WTC11 (cell line): ENCODE results near the gene LPGAT1.

Source experiments
- ATF1 ChIP-seq: sonication (generic); formaldehyde crosslinking; IDR thresholded peaks from 2 replicates; pipeline ENCODE4 v1.8.1; 2023; ENCODE audit warnings: mild to moderate bottlenecking, moderate library complexity, missing genetic modification reagents
- CBFB ChIP-seq: sonication (generic); formaldehyde crosslinking; IDR thresholded peaks from 2 replicates; pipeline ENCODE4 v1.8.1; 2022; ENCODE audit warnings: mild to moderate bottlenecking, low read depth, missing genetic modification reagents
- GABPB1 ChIP-seq: sonication (generic); formaldehyde crosslinking; IDR thresholded peaks from 2 replicates; pipeline ENCODE4 v1.8.1; 2023; ENCODE audit warnings: mild to moderate bottlenecking, missing genetic modification reagents
- MXD4 ChIP-seq: fragments of 250-450 bp; sonication (Bioruptor Pico); IDR thresholded peaks from 2 replicates; pipeline ENCODE4 v1.8.0; 2021; ENCODE audit warnings: mild to moderate bottlenecking, moderate library complexity, borderline replicate concordance
- TEAD4 ChIP-seq: sonication (generic); formaldehyde crosslinking; IDR thresholded peaks from 2 replicates; pipeline ENCODE4 v1.8.0; 2022; ENCODE audit warnings: mild to moderate bottlenecking, missing genetic modification reagents
- TP53 ChIP-seq: sonication (generic); formaldehyde crosslinking; IDR thresholded peaks from 2 replicates; pipeline ENCODE4 v1.8.1; 2023; ENCODE audit warnings: mild to moderate bottlenecking, missing genetic modification reagents
- TF ChIP-seq, protein P1 (sequence below): fragments of 200-600 bp; IDR thresholded peaks from 2 replicates; pipeline ENCODE4 v1.8.0; 2022; ENCODE audit warnings: antibody characterized with exemption
- TF ChIP-seq, protein P2 (sequence below): sonication (generic); formaldehyde crosslinking; IDR thresholded peaks from 2 replicates; pipeline ENCODE4 v1.8.1; 2023; ENCODE audit warnings: mild to moderate bottlenecking, missing genetic modification reagents, moderate library complexity
- TF ChIP-seq, protein P3 (sequence below): sonication (generic); formaldehyde crosslinking; IDR thresholded peaks from 2 replicates; pipeline ENCODE4 v1.8.0; 2022; ENCODE audit warnings: mild to moderate bottlenecking, missing genetic modification reagents
- TF ChIP-seq, protein P4 (sequence below): sonication (generic); formaldehyde crosslinking; IDR thresholded peaks from 2 replicates; pipeline ENCODE4 v1.8.0; 2022; ENCODE audit warnings: mild to moderate bottlenecking, missing genetic modification reagents
- TF ChIP-seq, protein P5 (sequence below): sonication (generic); formaldehyde crosslinking; IDR thresholded peaks from 2 replicates; pipeline ENCODE4 v1.8.0; 2022; ENCODE audit warnings: mild to moderate bottlenecking, missing genetic modification reagents
- TF ChIP-seq, protein P6 (sequence below): sonication (generic); formaldehyde crosslinking; IDR thresholded peaks from 2 replicates; pipeline ENCODE4 v1.8.1; 2023; ENCODE audit warnings: mild to moderate bottlenecking, missing genetic modification reagents

DNA sequence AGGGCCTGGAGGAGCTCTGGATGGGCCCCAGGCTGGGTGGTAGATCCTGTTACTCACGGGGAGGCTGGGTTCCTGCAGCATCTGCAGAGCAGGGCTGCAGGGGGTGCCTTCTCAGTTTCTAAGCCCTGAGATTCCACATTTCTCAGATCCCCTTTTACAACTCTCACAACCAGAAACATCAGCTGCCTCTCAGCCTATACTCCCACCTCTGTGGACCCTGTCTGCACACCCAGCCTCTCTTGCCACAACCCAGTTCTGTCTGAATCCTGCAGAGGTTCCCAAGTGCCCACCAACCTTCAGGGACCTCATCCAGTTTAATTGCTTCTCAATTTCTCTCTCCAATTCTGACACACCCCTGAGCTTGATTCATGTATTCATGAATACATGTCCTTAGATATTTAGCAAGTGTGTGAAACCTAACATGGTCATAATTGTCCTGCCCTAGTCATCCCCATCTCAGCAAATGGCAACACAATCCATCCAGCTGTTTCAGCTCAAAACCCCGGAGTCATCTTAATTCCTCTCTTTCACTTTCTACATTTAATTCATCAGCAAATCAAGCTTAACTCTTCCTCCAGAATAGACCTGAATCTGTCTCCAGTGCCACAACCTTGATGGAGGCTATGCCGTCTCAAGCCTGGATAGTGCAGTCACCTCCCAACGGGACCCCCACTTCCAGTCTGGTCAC is 98.1 kb downstream of the LPGAT1 start:
- no peak for TF ChIP-seq TP53 (CRISPR knock-in tag)
- TF ChIP-seq, protein P1, sequence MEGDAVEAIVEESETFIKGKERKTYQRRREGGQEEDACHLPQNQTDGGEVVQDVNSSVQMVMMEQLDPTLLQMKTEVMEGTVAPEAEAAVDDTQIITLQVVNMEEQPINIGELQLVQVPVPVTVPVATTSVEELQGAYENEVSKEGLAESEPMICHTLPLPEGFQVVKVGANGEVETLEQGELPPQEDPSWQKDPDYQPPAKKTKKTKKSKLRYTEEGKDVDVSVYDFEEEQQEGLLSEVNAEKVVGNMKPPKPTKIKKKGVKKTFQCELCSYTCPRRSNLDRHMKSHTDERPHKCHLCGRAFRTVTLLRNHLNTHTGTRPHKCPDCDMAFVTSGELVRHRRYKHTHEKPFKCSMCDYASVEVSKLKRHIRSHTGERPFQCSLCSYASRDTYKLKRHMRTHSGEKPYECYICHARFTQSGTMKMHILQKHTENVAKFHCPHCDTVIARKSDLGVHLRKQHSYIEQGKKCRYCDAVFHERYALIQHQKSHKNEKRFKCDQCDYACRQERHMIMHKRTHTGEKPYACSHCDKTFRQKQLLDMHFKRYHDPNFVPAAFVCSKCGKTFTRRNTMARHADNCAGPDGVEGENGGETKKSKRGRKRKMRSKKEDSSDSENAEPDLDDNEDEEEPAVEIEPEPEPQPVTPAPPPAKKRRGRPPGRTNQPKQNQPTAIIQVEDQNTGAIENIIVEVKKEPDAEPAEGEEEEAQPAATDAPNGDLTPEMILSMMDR, result no peak
- TF ChIP-seq, protein P2, sequence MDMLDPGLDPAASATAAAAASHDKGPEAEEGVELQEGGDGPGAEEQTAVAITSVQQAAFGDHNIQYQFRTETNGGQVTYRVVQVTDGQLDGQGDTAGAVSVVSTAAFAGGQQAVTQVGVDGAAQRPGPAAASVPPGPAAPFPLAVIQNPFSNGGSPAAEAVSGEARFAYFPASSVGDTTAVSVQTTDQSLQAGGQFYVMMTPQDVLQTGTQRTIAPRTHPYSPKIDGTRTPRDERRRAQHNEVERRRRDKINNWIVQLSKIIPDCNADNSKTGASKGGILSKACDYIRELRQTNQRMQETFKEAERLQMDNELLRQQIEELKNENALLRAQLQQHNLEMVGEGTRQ (CRISPR knock-in tag), result no peak
- TF ChIP-seq, protein P3, sequence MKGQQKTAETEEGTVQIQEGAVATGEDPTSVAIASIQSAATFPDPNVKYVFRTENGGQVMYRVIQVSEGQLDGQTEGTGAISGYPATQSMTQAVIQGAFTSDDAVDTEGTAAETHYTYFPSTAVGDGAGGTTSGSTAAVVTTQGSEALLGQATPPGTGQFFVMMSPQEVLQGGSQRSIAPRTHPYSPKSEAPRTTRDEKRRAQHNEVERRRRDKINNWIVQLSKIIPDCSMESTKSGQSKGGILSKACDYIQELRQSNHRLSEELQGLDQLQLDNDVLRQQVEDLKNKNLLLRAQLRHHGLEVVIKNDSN (CRISPR knock-in tag), result no peak
- no peak for TF ChIP-seq CBFB
- no peak for TF ChIP-seq ATF1 (CRISPR knock-in tag)
- TF ChIP-seq, protein P4, sequence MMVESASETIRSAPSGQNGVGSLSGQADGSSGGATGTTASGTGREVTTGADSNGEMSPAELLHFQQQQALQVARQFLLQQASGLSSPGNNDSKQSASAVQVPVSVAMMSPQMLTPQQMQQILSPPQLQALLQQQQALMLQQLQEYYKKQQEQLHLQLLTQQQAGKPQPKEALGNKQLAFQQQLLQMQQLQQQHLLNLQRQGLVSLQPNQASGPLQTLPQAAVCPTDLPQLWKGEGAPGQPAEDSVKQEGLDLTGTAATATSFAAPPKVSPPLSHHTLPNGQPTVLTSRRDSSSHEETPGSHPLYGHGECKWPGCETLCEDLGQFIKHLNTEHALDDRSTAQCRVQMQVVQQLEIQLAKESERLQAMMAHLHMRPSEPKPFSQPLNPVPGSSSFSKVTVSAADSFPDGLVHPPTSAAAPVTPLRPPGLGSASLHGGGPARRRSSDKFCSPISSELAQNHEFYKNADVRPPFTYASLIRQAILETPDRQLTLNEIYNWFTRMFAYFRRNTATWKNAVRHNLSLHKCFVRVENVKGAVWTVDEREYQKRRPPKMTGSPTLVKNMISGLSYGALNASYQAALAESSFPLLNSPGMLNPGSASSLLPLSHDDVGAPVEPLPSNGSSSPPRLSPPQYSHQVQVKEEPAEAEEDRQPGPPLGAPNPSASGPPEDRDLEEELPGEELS, result no peak
- no peak for TF ChIP-seq GABPB1 (CRISPR knock-in tag)
- no peak for TF ChIP-seq MXD4
- TF ChIP-seq TEAD4 (CRISPR knock-in tag), result no peak
- TF ChIP-seq, protein P5, sequence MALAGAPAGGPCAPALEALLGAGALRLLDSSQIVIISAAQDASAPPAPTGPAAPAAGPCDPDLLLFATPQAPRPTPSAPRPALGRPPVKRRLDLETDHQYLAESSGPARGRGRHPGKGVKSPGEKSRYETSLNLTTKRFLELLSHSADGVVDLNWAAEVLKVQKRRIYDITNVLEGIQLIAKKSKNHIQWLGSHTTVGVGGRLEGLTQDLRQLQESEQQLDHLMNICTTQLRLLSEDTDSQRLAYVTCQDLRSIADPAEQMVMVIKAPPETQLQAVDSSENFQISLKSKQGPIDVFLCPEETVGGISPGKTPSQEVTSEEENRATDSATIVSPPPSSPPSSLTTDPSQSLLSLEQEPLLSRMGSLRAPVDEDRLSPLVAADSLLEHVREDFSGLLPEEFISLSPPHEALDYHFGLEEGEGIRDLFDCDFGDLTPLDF (CRISPR knock-in tag), result no peak
- TF ChIP-seq, protein P6, sequence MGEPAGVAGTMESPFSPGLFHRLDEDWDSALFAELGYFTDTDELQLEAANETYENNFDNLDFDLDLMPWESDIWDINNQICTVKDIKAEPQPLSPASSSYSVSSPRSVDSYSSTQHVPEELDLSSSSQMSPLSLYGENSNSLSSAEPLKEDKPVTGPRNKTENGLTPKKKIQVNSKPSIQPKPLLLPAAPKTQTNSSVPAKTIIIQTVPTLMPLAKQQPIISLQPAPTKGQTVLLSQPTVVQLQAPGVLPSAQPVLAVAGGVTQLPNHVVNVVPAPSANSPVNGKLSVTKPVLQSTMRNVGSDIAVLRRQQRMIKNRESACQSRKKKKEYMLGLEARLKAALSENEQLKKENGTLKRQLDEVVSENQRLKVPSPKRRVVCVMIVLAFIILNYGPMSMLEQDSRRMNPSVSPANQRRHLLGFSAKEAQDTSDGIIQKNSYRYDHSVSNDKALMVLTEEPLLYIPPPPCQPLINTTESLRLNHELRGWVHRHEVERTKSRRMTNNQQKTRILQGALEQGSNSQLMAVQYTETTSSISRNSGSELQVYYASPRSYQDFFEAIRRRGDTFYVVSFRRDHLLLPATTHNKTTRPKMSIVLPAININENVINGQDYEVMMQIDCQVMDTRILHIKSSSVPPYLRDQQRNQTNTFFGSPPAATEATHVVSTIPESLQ, result no peak
